ENCODE data around the gene RTL5.

DNA sequence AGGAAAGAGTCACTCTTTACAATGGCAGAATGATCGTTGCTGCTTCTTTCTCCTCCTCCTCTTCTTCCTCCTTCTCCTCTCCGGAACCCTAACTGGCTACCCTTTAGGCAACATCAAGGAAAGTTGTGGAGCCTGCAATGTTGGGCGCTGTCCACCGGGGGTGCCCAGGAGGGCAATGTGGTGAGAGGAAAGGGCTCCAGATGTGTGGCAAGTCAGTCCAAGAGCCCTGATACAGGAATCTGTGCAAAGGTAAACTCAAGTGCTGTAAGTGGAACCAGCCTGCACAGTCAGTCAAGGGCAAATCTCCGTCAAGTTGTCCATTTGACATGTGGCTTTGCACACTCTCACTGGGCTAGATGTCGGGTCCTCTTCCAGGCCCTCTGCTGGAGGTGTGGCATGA lies 2.8 kb downstream of the RTL5 start:
- no peak for TF ChIP-seq SMC3 (conservative IDR thresholded peaks at IDR 0.05; ENCODE audit: poor library complexity)
- TF ChIP-seq CTCF (IDR thresholded peaks at IDR 0.05; ENCODE audit: poor library complexity, severe bottlenecking), result peak; percentile 10
- no peak for TF ChIP-seq EP300 (conservative IDR thresholded peaks at IDR 0.05; ENCODE audit: poor library complexity, severe bottlenecking)
